ENCODE measurements around the gene FCAR.
"Not testable (repeated sequence)": the region's sequence is repeated elsewhere in the genome, so short reads cannot be mapped to it uniquely, and the experiment has no call there.

- TF ChIP-seq, protein P1, sequence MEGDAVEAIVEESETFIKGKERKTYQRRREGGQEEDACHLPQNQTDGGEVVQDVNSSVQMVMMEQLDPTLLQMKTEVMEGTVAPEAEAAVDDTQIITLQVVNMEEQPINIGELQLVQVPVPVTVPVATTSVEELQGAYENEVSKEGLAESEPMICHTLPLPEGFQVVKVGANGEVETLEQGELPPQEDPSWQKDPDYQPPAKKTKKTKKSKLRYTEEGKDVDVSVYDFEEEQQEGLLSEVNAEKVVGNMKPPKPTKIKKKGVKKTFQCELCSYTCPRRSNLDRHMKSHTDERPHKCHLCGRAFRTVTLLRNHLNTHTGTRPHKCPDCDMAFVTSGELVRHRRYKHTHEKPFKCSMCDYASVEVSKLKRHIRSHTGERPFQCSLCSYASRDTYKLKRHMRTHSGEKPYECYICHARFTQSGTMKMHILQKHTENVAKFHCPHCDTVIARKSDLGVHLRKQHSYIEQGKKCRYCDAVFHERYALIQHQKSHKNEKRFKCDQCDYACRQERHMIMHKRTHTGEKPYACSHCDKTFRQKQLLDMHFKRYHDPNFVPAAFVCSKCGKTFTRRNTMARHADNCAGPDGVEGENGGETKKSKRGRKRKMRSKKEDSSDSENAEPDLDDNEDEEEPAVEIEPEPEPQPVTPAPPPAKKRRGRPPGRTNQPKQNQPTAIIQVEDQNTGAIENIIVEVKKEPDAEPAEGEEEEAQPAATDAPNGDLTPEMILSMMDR (IDR thresholded peaks at IDR 0.05; ENCODE audit: low read depth, low read length, poor library complexity, severe bottlenecking) = not testable (repeated sequence)
- TF ChIP-seq EZH2phosphoT487 (IDR thresholded peaks at IDR 0.05; ENCODE audit: borderline replicate concordance, low read length) = not testable (repeated sequence)
Observed at GRCh38 chr19:54859421-54859820, 14.6 kb upstream of the FCAR start.

All from DOHH2 (cell line).